Mucosa of rectum (tissue), 2 donors: ENCODE measurements around the gene CCR6.

Experiments used
- H3K27ac ChIP-seq, 2 donors: one replicate each; pipeline ENCODE4 v1.7.0; 2013; ENCODE audit warnings: inconsistent platforms in 2 of 2, low read depth in 2 of 2, low read length in 2 of 2
- H3K27me3 ChIP-seq, 2 donors: one replicate each; pipeline ENCODE4 v1.7.0; 2013; ENCODE audit warnings: low read length in 2 of 2; ENCODE audit not compliant: control insufficient read depth in 2 of 2, insufficient read depth in 2 of 2
- H3K36me3 ChIP-seq, 2 donors: one replicate each; pipeline ENCODE4 v1.7.0; 2013; ENCODE audit warnings: low read length in 2 of 2; ENCODE audit not compliant: control insufficient read depth in 2 of 2, insufficient read depth in 2 of 2
- H3K4me1 ChIP-seq, 2 donors: one replicate each; pipeline ENCODE4 v1.7.0; 2013; ENCODE audit warnings: low read length in 2 of 2, mild to moderate bottlenecking in 1 of 2; ENCODE audit not compliant: control insufficient read depth in 2 of 2, insufficient read depth in 2 of 2
- H3K4me3 ChIP-seq, 2 donors: one replicate each; pipeline ENCODE4 v1.7.0; 2013; ENCODE audit warnings: low read length in 2 of 2
- H3K9ac ChIP-seq, 2 donors: one replicate each; pipeline ENCODE4 v1.7.0; 2013; ENCODE audit warnings: low read length in 2 of 2, low read depth in 1 of 2, mild to moderate bottlenecking in 1 of 2
- H3K9me3 ChIP-seq, 2 donors: one replicate each; pipeline ENCODE4 v1.7.0; 2013; ENCODE audit warnings: low read length in 2 of 2; ENCODE audit not compliant: control insufficient read depth in 2 of 2
- donor health status: healthy.
- donor health status: Normal muscosa, but diverticular disease.

The CCR6 gene

GRCh38 chr6:167097770-167098169, 25.1 kb upstream of the CCR6 start:
- Histone ChIP-seq H3K27me3 (no peaks in the 10 kb centered on the region), H3K9me3 (no peaks in the 10 kb centered on the region), H3K9ac (no peak overlapping the region), H3K36me3 (no peaks in the 10 kb centered on the region), H3K27ac (no peak overlapping the region), H3K4me1 (peaks cover 2 to 4% of the 10 kb centered on the region in 2 donors), H3K4me3 (no peak overlapping the region)

- no peaks in the 10 kb centered on the region for H3K36me3 ChIP-seq
- H3K27me3 ChIP-seq: no peaks in the 10 kb centered on the region
- no peak overlapping the region for H3K4me3 ChIP-seq
- no peak overlapping the region for H3K27ac ChIP-seq
- no peaks in the 10 kb centered on the region for H3K9me3 ChIP-seq
- peaks cover 0 to 4% of the 10 kb centered on the region in 2 donors for H3K4me1 ChIP-seq
- H3K9ac ChIP-seq: no peak overlapping the region
Observed at GRCh38 chr6:167098825-167099225, 24.1 kb upstream of the CCR6 start.

DNA sequence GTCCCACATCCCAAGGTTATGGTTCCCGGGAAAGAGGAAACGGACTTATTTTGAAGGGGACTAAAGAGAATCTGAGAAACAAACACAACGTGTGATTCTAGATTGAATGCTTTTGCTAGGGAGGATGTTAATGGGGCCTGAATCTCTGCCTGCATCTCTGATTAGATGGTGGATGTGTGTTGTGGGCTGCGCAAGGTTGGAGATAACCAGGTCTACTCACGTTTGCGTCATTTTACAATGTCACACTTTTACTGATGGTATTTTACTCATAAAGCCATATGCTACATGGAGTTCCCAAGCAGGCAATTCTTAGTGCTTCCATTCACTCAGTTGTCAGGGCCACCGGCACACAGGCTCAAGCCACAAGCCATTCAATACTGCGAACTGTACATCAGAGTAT, 23.2 kb upstream of the CCR6 start:
- H3K4me3 ChIP-seq: no peak overlapping the region
- H3K9ac ChIP-seq: no peak overlapping the region
- H3K36me3 ChIP-seq: no peaks in the 10 kb centered on the region
- no peaks in the 10 kb centered on the region for H3K9me3 ChIP-seq
- H3K27ac ChIP-seq: no peak overlapping the region
- peaks cover 0 to 6% of the 10 kb centered on the region in 2 donors for H3K4me1 ChIP-seq
- H3K27me3 ChIP-seq: no peaks in the 10 kb centered on the region

DNA sequence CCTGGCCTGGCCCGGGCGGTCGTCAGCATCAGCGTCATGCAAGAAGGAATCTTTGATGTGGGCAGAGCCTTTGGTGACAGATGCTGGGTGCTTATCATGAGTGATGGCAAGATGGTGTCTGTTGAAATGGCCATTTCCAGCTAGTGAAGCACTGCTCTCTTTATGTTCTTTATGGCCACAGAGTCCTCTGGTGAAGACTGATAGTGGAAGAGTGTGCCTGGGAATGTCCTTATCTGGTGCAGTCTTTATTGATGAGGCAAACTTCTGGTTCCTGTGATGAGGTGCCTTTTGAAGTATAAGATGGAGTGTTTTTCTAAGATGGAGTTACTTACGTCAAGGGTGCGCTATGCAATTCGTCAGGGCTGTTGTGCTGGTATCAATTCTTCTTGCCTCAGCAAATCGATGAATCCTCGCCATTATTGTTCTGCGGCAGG, 22.6 kb upstream of the CCR6 start:
- H3K4me1 ChIP-seq: peaks cover 0 to 6% of the 10 kb centered on the region in 2 donors
- no peak overlapping the region for H3K4me3 ChIP-seq
- H3K27me3 ChIP-seq: no peaks in the 10 kb centered on the region
- H3K9ac ChIP-seq: no peak overlapping the region
- no peak overlapping the region for H3K27ac ChIP-seq
- H3K9me3 ChIP-seq: no peaks in the 10 kb centered on the region
- H3K36me3 ChIP-seq: no peaks in the 10 kb centered on the region

DNA sequence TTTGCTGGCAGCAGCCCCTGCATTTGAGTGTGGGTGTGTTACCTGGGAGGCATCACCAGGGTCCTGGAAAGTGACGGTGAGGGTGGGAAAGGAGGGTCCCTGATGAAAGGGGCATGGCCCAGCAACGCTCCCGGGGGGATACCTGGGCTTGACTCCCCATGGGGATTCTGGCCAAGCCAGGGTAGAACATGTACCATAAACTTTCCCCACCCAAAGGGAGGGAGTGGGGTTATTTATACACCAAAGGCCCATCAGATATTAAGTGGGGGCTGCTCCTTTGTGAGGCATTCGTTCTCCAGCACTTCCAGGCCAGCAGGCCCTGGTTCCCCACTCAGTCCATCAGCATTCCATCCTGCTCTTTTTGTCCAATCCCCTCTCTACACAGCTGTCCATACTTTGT, 20.6 kb upstream of the CCR6 start:
- Histone ChIP-seq H3K4me1 (peaks cover 0 to 6% of the 10 kb centered on the region in 2 donors), H3K4me3 (no peak overlapping the region)

DNA sequence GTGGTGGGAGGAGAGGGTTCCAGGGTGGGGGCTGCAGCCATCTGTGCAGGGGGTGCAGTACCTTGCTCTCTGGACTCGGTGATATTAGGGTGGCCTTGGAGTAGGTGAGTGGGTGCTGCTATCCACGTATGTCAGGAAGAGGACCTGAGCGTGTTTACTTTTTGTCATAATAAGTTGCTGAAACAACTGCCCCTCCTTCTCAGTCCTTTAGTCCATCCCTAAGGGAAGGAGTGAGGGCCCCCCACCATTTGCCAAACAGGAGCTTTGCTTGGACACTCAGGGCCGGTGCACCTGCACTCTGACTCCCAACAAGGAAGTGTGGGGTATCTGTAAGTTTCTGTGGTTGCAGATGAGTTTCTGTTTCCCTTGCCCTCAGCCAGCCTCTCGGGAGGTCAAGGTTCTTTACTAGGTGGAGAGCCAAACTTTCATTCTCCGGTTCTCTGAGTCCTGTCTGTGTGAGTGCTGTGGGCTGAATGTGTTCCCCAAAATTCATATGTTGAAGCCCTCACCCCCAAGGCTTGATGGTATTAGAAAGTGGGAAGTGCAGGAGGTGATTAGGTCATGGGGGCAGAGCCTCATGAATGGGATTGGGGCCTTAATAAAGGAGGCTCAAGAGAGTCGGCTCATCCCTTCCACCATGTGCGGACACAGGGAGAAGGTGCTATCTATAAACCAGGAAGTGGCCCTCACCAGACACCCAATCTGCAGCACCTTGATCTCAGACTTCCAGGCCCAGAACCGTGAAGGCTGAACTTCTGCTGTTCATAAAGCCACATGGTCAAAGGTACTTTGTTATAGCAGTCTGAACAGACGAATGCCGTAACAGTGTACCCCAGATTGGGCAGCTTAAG, 19.6 kb upstream of the CCR6 start:
- Histone ChIP-seq H3K36me3 (no peaks in the 10 kb centered on the region), H3K27ac (peak overlapping the region in 1 of 2 donors; percentile 41), H3K9me3 (no peaks in the 10 kb centered on the region), H3K4me3 (no peak overlapping the region), H3K9ac (no peak overlapping the region), H3K4me1 (peaks cover 0 to 6% of the 10 kb centered on the region in 2 donors), H3K27me3 (no peaks in the 10 kb centered on the region)

More for the DNA sequence above, 20.6 kb upstream of the CCR6 start:
- H3K27ac ChIP-seq: no peak overlapping the region
- H3K9ac ChIP-seq: no peak overlapping the region
- H3K36me3 ChIP-seq: no peaks in the 10 kb centered on the region
- no peaks in the 10 kb centered on the region for H3K27me3 ChIP-seq
- H3K9me3 ChIP-seq: no peaks in the 10 kb centered on the region

DNA sequence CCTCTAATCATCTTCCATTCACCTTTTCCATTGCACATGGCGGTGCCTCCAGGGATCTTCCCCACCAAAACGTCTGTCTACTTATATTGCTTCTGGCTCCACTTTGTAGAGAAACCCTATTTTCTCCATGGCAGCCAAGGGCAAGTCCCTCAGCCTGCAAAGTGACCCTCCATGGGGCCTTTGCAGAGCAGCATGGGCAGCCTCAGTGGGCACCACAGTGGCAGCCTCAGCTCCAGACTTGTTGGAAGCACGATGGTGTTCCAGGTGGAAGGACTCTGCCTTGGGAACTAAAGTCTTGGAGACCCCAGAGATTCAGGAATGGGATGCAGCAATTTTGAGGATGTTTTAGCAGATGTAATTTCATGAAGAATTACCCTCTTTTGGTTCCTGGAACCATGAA, 18.5 kb upstream of the CCR6 start:
- H3K9ac ChIP-seq: no peak overlapping the region
- no peaks in the 10 kb centered on the region for H3K36me3 ChIP-seq
- H3K4me3 ChIP-seq: no peak overlapping the region
- H3K27ac ChIP-seq: no peak overlapping the region
- no peaks in the 10 kb centered on the region for H3K27me3 ChIP-seq
- H3K4me1 ChIP-seq: peaks cover 0 to 6% of the 10 kb centered on the region in 2 donors
- H3K9me3 ChIP-seq: no peaks in the 10 kb centered on the region

DNA sequence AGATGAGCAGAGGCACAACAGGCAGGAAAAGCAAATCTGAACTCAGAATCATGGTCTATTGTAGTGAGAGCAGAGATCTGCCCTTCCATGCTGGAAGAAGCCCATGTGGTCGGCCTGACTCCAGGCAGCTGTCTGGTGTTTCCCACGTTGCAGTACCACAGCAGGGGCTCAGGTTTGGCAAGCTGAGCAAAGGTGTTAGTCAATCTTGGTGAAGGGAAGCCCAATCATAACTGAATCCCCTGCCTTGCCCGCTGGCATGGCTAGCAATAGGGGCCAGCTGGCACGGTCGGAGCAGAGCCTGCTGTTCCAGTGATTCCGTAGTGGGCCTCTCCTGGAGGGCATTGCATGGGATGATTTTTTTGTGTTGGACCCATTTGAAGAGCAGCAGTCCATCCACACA, 17.8 kb upstream of the CCR6 start:
- Histone ChIP-seq H3K9ac (no peak overlapping the region), H3K36me3 (no peaks in the 10 kb centered on the region), H3K27ac (no peak overlapping the region), H3K9me3 (no peaks in the 10 kb centered on the region), H3K4me3 (no peak overlapping the region), H3K4me1 (peaks cover 0 to 6% of the 10 kb centered on the region in 2 donors), H3K27me3 (no peaks in the 10 kb centered on the region)

- no peaks in the 10 kb centered on the region for H3K9me3 ChIP-seq
- H3K4me1 ChIP-seq: peaks cover 0 to 6% of the 10 kb centered on the region in 2 donors
- no peak overlapping the region for H3K27ac ChIP-seq
- no peaks in the 10 kb centered on the region for H3K36me3 ChIP-seq
- no peak overlapping the region for H3K9ac ChIP-seq
- H3K4me3 ChIP-seq: no peak overlapping the region
- H3K27me3 ChIP-seq: no peaks in the 10 kb centered on the region
Observed at GRCh38 chr6:167106406-167106805, 16.5 kb upstream of the CCR6 start.

GRCh38 chr6:167107787-167108186, 15.1 kb upstream of the CCR6 start:
- Histone ChIP-seq H3K4me1 (peaks cover 0 to 6% of the 10 kb centered on the region in 2 donors), H3K9ac (no peak overlapping the region), H3K27me3 (no peaks in the 10 kb centered on the region), H3K27ac (no peak overlapping the region), H3K9me3 (no peaks in the 10 kb centered on the region), H3K36me3 (no peaks in the 10 kb centered on the region), H3K4me3 (no peak overlapping the region)
